HepG2 (cell line): ENCODE data around the gene SAMD14. TPM values are rescaled to one million over a fixed set of nuclear protein-coding genes. Genes with fewer than 3 reads are reported as not detected.
A peak's percentile ranks its signal among the peaks of the same experiment; 100 is the strongest.

Experiments used
- BCLAF1 ChIP-seq: fragments of 450-650 bp; IDR thresholded peaks from 2 replicates; pipeline ENCODE4 v1.6.1; 2017; ENCODE audit warnings: mild to moderate bottlenecking
- CCDC6 ChIP-seq: sonication (generic); formaldehyde crosslinking; IDR thresholded peaks from 2 replicates; pipeline ENCODE4 v1.8.1; 2022; ENCODE audit warnings: mild to moderate bottlenecking, missing genetic modification reagents, moderate library complexity
- CREB1 ChIP-seq, 2 experiments: fragments of 450-650 bp in 1 of 2; IDR thresholded peaks; 2 replicates each; pipeline ENCODE4 v1.6.1; 2016 to 2017; ENCODE audit warnings: control low read depth in 1 of 2, mild to moderate bottlenecking in 1 of 2, missing compliant biosample characterization in 1 of 2, missing genetic modification characterization in 1 of 2
- GATAD2A ChIP-seq: IDR thresholded peaks from 2 replicates; pipeline ENCODE4 v1.6.1; 2016
- GTF3A ChIP-seq: sonication (generic); formaldehyde crosslinking; conservative IDR thresholded peaks from 2 replicates; pipeline ENCODE4 v1.4.0; 2020; ENCODE audit warnings: mild to moderate bottlenecking, missing genetic modification reagents
- MED8 ChIP-seq: sonication (generic); formaldehyde crosslinking; IDR thresholded peaks from 2 replicates; pipeline ENCODE4 v1.8.1; 2023; ENCODE audit warnings: mild to moderate bottlenecking, missing genetic modification reagents; ENCODE audit not compliant: insufficient replicate concordance
- MTF2 ChIP-seq: sonication (generic); formaldehyde crosslinking; IDR thresholded peaks from 2 replicates; pipeline ENCODE4 v1.5.0; 2020; ENCODE audit warnings: missing genetic modification reagents, borderline replicate concordance
- PAX8 ChIP-seq: sonication (generic); formaldehyde crosslinking; IDR thresholded peaks from 2 replicates; pipeline ENCODE4 v1.8.0; 2022; ENCODE audit warnings: mild to moderate bottlenecking, missing genetic modification reagents, borderline replicate concordance
- SCMH1 ChIP-seq: sonication (generic); formaldehyde crosslinking; IDR thresholded peaks from 2 replicates; pipeline ENCODE4 v1.9.0; 2021; ENCODE audit warnings: missing genetic modification reagents, mild to moderate bottlenecking, borderline replicate concordance
- SRSF1 ChIP-seq: fragments of 200-400 bp; formaldehyde crosslinking; optimal IDR thresholded peaks from 2 replicates; pipeline ENCODE3; 2017; ENCODE audit warnings: mild to moderate bottlenecking, low read depth, low read length, moderate library complexity
- SRSF4 ChIP-seq: fragments of 200-400 bp; formaldehyde crosslinking; IDR thresholded peaks from one replicate; pipeline ENCODE4 v1.6.1; 2018; ENCODE audit warnings: mild to moderate bottlenecking, low read depth, low read length, moderate library complexity; ENCODE audit not compliant: poor library complexity, severe bottlenecking
- TMF1 ChIP-seq: sonication (generic); formaldehyde crosslinking; IDR thresholded peaks from 2 replicates; pipeline ENCODE4 v1.8.1; 2022; ENCODE audit warnings: low read depth, missing genetic modification reagents
- TRIM24 ChIP-seq: sonication (generic); formaldehyde crosslinking; IDR thresholded peaks from 2 replicates; pipeline ENCODE4 v1.8.0; 2022; ENCODE audit warnings: mild to moderate bottlenecking, missing genetic modification reagents
- YEATS4 ChIP-seq: sonication (generic); formaldehyde crosslinking; IDR thresholded peaks from 2 replicates; pipeline ENCODE4 v1.4.0; 2020; ENCODE audit warnings: missing genetic modification reagents, borderline replicate concordance
- ZMYM2 ChIP-seq: sonication (generic); formaldehyde crosslinking; IDR thresholded peaks from 2 replicates; pipeline ENCODE4 v1.8.0; 2022; ENCODE audit warnings: mild to moderate bottlenecking, missing genetic modification reagents
- ZNF12 ChIP-seq: sonication (generic); formaldehyde crosslinking; IDR thresholded peaks from 2 replicates; pipeline ENCODE4 v1.5.0; 2020; ENCODE audit warnings: missing genetic modification reagents
- ZNF235 ChIP-seq: sonication (generic); formaldehyde crosslinking; IDR thresholded peaks from 2 replicates; pipeline ENCODE4 v1.8.1; 2023; ENCODE audit warnings: mild to moderate bottlenecking, missing genetic modification reagents, borderline replicate concordance
- ZNF446 ChIP-seq: sonication (generic); formaldehyde crosslinking; IDR thresholded peaks from 2 replicates; pipeline ENCODE4 v1.5.0; 2020; ENCODE audit warnings: mild to moderate bottlenecking, missing genetic modification reagents
- ZNF543 ChIP-seq: sonication (generic); formaldehyde crosslinking; IDR thresholded peaks from 2 replicates; pipeline ENCODE4 v1.4.0; 2020; ENCODE audit warnings: mild to moderate bottlenecking, missing genetic modification reagents
- polyA plus RNA-seq, 8 experiments: library from polyadenylated mRNA; depleted of rRNA in 3 of 8; stranded (reverse) in 7 of 8; unstranded in 1 of 8; fragments of >200 nt; fragmentation: Illumina TruSeq in 4 of 8; extraction: Trizol in 4 of 8; gene quantifications; 2 replicates each; pipeline versions ENCODE4 v1.2.1 to v1.2.3, GENCODE V29; 2011 to 2016; ENCODE audit warnings: low read depth in 4 of 8, missing spikeins in 1 of 8, mixed read lengths in 1 of 8; ENCODE audit not compliant: insufficient read depth in 1 of 8
- total RNA-seq, 5 experiments: library from RNA; depleted of rRNA; stranded (reverse); fragments of >200 nt; fragmentation: Illumina TruSeq; extraction: Trizol; gene quantifications; 2 replicates each; pipeline ENCODE4 v1.2.3, GENCODE V29; 2016; ENCODE audit warnings: low read depth in 1 of 5
- TF ChIP-seq, protein P1 (sequence below): sonication (generic); formaldehyde crosslinking; IDR thresholded peaks from 2 replicates; pipeline ENCODE4 v1.8.0; 2022; ENCODE audit warnings: missing genetic modification reagents, low read depth, mild to moderate bottlenecking, borderline replicate concordance
- TF ChIP-seq, protein P2 (sequence below): sonication (generic); formaldehyde crosslinking; IDR thresholded peaks from 2 replicates; pipeline ENCODE4 v1.4.0; 2020; ENCODE audit warnings: missing genetic modification reagents
- TF ChIP-seq, protein P3 (sequence below): sonication (generic); formaldehyde crosslinking; IDR thresholded peaks from 2 replicates; pipeline ENCODE4 v1.4.0; 2020; ENCODE audit warnings: mild to moderate bottlenecking, missing genetic modification reagents, borderline replicate concordance

Gene SAMD14
- total and polyA plus RNA-seq, 2 of the 13 experiments (the other 11 are each of a cell fraction or from before 2014, with no cell fraction given) = 0.07 to 0.22 TPM

DNA sequence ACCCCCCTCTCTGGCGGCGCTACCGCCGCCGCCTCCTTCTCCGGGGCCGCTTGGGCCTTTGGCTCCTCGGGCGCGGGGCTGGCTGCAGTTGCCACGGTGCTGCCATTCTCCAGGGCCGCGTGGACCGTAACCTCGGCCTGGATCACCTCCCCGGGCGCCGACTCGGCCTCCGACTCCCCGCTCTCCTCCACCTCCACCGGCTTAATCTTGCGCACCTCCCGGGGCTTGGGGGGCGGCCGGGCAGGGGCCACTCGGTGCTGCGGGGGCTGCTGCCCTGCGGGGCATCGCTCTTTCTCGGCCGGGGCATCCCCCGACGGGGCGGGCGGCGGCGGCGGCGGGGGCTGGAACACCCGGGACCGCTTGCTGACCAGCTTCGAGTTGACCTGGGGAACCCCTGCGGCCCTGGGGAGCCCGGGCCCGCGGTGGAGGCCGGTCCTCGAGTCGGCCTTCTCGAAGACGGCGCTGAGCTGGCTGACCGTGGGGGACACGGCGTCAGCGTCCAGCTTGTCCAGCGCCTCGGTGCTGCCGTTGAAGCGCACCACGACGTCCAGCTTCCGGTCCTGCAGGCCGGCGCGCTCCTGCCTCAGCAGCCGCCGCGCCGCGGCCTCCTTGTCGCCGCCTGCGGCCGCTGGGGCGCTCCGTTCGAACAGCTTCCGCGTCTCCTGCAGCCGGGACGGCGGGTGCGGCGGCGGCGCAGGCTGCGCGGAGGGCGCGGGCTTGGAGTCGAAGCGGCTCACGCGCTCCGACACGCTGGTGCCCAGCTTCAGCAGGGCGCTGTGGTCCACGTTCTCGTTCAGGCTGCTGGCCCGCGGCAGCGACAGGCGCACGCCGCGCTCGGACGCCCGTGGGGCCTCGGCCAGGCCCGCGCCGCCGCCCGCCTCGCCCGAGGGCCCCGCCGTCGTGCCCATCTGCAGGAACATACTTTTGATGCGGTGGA is 19.7 kb upstream of the SAMD14 start (continued):
- 0 out of 2 replicates have a peak, but pooled peaks have one; percentile 53 for TF ChIP-seq ZMYM2 (CRISPR knock-in tag)
- TF ChIP-seq YEATS4 (CRISPR knock-in tag) = peak; percentile 69; the same call in 1 of the 2 replicates
- TF ChIP-seq GTF3A = no peak
- TF ChIP-seq MED8 (CRISPR knock-in tag) = no peak
- no peak for TF ChIP-seq BCLAF1
- peak; percentile 90; the same call in 1 of the 2 replicates for TF ChIP-seq CCDC6
- TF ChIP-seq, protein P1, sequence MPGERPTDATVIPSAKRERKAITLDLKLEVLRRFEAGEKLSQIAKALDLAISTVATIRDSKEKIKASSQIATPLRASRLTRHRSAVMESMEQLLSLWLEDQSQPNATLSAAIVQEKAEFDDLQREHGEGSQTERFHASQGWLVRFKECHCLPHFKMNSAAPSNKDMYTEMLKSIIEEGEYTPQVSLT (CRISPR knock-in tag) = no peak
- TF ChIP-seq MTF2 (CRISPR knock-in tag) = no peak
- no peak; the same call in 1 of the 2 replicates for TF ChIP-seq ZNF446 (CRISPR knock-in tag)
- TF ChIP-seq, protein P2, sequence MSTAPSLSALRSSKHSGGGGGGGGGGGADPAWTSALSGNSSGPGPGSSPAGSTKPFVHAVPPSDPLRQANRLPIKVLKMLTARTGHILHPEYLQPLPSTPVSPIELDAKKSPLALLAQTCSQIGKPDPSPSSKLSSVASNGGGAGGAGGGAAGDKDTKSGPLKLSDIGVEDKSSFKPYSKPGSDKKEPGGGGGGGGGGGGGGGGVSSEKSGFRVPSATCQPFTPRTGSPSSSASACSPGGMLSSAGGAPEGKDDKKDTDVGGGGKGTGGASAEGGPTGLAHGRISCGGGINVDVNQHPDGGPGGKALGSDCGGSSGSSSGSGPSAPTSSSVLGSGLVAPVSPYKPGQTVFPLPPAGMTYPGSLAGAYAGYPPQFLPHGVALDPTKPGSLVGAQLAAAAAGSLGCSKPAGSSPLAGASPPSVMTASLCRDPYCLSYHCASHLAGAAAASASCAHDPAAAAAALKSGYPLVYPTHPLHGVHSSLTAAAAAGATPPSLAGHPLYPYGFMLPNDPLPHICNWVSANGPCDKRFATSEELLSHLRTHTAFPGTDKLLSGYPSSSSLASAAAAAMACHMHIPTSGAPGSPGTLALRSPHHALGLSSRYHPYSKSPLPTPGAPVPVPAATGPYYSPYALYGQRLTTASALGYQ (CRISPR knock-in tag) = no peak
- TF ChIP-seq TMF1 (CRISPR knock-in tag) = peak; percentile 78; the same call in 1 of the 2 replicates
- TF ChIP-seq PAX8 = no peak
- TF ChIP-seq ZNF543 (CRISPR knock-in tag) = no peak
- TF ChIP-seq SCMH1 = no peak
- TF ChIP-seq CREB1 (IDR thresholded peaks at IDR 0.05) = no peak
- TF ChIP-seq CREB1 (CRISPR knock-in tag; IDR thresholded peaks at IDR 0.05) = no peak
- TF ChIP-seq, protein P3, sequence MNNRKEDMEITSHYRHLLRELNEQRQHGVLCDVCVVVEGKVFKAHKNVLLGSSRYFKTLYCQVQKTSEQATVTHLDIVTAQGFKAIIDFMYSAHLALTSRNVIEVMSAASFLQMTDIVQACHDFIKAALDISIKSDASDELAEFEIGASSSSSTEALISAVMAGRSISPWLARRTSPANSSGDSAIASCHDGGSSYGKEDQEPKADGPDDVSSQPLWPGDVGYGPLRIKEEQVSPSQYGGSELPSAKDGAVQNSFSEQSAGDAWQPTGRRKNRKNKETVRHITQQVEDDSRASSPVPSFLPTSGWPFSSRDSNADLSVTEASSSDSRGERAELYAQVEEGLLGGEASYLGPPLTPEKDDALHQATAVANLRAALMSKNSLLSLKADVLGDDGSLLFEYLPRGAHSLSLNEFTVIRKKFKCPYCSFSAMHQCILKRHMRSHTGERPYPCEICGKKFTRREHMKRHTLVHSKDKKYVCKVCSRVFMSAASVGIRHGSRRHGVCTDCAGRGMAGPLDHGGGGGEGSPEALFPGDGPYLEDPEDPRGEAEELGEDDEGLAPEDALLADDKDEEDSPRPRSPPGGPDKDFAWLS (CRISPR knock-in tag) = 0 out of 2 replicates have a peak, but pooled peaks have one; percentile 33
- no peak for TF ChIP-seq TRIM24 (CRISPR knock-in tag)
- no peak; the same call in 1 of the 2 replicates for TF ChIP-seq ZNF12 (CRISPR knock-in tag)
- TF ChIP-seq SRSF4 = no peak
- no peak for TF ChIP-seq GATAD2A (CRISPR knock-in tag)
- no peak for TF ChIP-seq SRSF1
- 0 out of 2 replicates have a peak, but pooled peaks have one; percentile 88 for TF ChIP-seq ZNF235 (CRISPR knock-in tag)
